CD4-positive, alpha-beta T cell (primary cell): ENCODE data around the gene CINP. TPM values are rescaled to one million over a fixed set of nuclear protein-coding genes. Genes with fewer than 3 reads are reported as not detected.

ENCODE experiments used
- ATAC-seq: fragments of 200-7000 bp; cut with Tn5 transposase; one replicate; pipeline ENCODE4 v1.10.0; 2022; ENCODE audit warnings: mild to moderate bottlenecking; ENCODE audit not compliant: poor library complexity
- CTCF ChIA-PET: fragments of 350-600 bp; sonication (Branson Sonifier 250); formaldehyde crosslinking; loops from one replicate; lab custom pipeline; 2021; ENCODE audit warnings: antibody characterized with exemption, inconsistent platforms; lab: Charles Lee
- POLR2A ChIA-PET: fragments of 350-600 bp; sonication (Branson Sonifier 250); formaldehyde crosslinking; loops from one replicate; lab custom pipeline; 2021; ENCODE audit warnings: antibody characterized with exemption, inconsistent platforms; lab: Charles Lee
- DNase-seq, 14 experiments: peaks; one replicate each; pipeline ENCODE4 v3.0.0-alpha.2; 2013 to 2020; ENCODE audit warnings: mixed read lengths in 2 of 14
- H3K27ac ChIP-seq, 2 donors: one replicate each; pipeline versions ENCODE4 v1.5.1 to v1.7.0; 2013; ENCODE audit warnings: low read length in 2 of 2, low read depth in 1 of 2, mild to moderate bottlenecking in 1 of 2
- H3K27me3 ChIP-seq, 2 experiments: 1 replicate in 1 of 2; 2 replicates in 1 of 2; pipeline versions ENCODE4 v1.6.1 to v1.7.0; 2013; ENCODE audit warnings: low read length in 2 of 2, control low read depth in 1 of 2, mild to moderate bottlenecking in 1 of 2, moderate library complexity in 1 of 2; ENCODE audit not compliant: insufficient read depth in 2 of 2, control insufficient read depth in 1 of 2
- H3K36me3 ChIP-seq: one replicate; pipeline ENCODE4 v1.6.1; 2013; ENCODE audit warnings: low read length, control low read depth; ENCODE audit not compliant: insufficient read depth
- H3K4me1 ChIP-seq: one replicate; pipeline ENCODE4 v1.6.1; 2013; ENCODE audit warnings: low read length, control low read depth; ENCODE audit not compliant: insufficient read depth
- H3K4me3 ChIP-seq: one replicate; pipeline ENCODE4 v1.5.1; 2013; ENCODE audit warnings: mild to moderate bottlenecking, low read length, moderate library complexity
- H3K9me3 ChIP-seq, 2 experiments: 1 replicate in 1 of 2; 2 replicates in 1 of 2; pipeline versions ENCODE4 v1.6.1 to v1.7.0; 2013; ENCODE audit warnings: low read length in 2 of 2, mild to moderate bottlenecking in 2 of 2, control low read depth in 1 of 2, moderate library complexity in 1 of 2; ENCODE audit not compliant: control insufficient read depth in 1 of 2, insufficient read depth in 1 of 2
- H3K27ac Mint-ChIP-seq: one replicate; pipeline ENCODE4 v1.8.0; 2020; ENCODE audit warnings: mixed read lengths
- H3K27me3 Mint-ChIP-seq: one replicate; pipeline ENCODE4 v1.8.0; 2021; ENCODE audit warnings: mixed read lengths
- H3K36me3 Mint-ChIP-seq: one replicate; pipeline ENCODE4 v1.8.0; 2021; ENCODE audit warnings: low read depth, mixed read lengths
- H3K4me1 Mint-ChIP-seq: one replicate; pipeline ENCODE4 v1.8.0; 2021; ENCODE audit warnings: low read depth, mixed read lengths
- H3K4me3 Mint-ChIP-seq: one replicate; pipeline ENCODE4 v1.8.0; 2020; ENCODE audit warnings: mild to moderate bottlenecking, mixed read lengths
- H3K9me3 Mint-ChIP-seq: one replicate; pipeline ENCODE4 v1.8.0; 2020; ENCODE audit warnings: mixed read lengths
- intact Hi-C, 2 experiments: fragments of 100-400 bp; cut with DNase I in 1 of 2; cut with micrococcal nuclease in 1 of 2; formaldehyde crosslinking; loops; one replicate each; pipeline versions ENCODE4 v1.15.1 to v1.9.0; 2023 to 2025; cut with DNase I, micrococcal nuclease
- total RNA-seq, 174 experiments: library from RNA in 2 of 174; stranded (reverse) in 2 of 174; gene quantifications; one replicate each; pipeline ENCODE4 v1.2.3 and lab custom pipeline; 2021 to 2026
- TF ChIP-seq, protein P1 (sequence below): fragments of 200-600 bp; IDR thresholded peaks from one replicate; pipeline ENCODE4 v1.8.0; 2022; ENCODE audit warnings: antibody characterized with exemption, mild to moderate bottlenecking

CINP gene
- total RNA-seq, 2 experiments from 2014 or later: 12.6 to 14.5 TPM

DNA sequence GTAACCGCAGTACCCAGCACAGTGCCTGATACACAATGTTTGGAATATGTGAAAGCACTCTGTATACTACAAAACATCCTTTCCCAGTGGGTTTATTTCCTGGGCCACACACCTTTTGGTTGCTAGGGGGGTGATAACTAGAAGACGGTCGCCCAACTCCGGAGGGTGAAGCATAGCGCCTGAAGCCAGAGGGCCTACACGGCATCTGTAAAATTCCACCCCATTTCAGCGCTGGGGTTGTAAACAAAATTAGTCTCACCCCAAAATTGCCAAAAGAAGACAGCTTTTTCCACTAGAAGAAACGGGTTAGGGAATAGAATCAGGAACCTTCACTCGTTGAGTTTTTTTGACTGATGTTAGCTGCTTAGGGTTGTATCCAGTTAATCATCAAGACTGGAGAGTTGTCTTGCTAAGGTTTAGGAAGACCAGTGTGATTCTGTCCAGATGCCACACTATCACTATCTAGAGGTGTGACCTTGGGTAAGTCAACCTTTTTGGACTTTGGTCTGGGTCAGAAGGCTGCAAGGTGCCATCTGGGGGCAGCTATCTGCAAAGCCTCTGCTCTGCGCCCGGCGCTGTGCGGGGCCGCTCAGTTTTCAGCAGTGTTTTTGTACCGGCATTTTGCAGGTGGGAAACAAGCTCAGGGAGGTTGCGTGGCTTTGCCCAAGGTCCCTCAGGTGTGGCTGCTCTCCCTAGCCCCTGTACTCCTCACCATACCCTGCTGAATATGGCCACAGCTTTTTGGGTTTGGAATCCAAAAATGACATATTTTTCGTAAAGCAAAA lies 41.8 kb downstream of the CINP start:
- peaks cover 47% of the 10 kb centered on the region for H3K4me1 Mint-ChIP-seq
- peaks cover 33% of the 10 kb centered on the region for H3K36me3 Mint-ChIP-seq
- TF ChIP-seq, protein P1, sequence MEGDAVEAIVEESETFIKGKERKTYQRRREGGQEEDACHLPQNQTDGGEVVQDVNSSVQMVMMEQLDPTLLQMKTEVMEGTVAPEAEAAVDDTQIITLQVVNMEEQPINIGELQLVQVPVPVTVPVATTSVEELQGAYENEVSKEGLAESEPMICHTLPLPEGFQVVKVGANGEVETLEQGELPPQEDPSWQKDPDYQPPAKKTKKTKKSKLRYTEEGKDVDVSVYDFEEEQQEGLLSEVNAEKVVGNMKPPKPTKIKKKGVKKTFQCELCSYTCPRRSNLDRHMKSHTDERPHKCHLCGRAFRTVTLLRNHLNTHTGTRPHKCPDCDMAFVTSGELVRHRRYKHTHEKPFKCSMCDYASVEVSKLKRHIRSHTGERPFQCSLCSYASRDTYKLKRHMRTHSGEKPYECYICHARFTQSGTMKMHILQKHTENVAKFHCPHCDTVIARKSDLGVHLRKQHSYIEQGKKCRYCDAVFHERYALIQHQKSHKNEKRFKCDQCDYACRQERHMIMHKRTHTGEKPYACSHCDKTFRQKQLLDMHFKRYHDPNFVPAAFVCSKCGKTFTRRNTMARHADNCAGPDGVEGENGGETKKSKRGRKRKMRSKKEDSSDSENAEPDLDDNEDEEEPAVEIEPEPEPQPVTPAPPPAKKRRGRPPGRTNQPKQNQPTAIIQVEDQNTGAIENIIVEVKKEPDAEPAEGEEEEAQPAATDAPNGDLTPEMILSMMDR: no peak
- peaks cover 11% of the 10 kb centered on the region for H3K27me3 Mint-ChIP-seq
- peak overlapping the region; percentile 100 for H3K27ac Mint-ChIP-seq
- Histone ChIP-seq H3K4me1 (peaks cover 49% of the 10 kb centered on the region), H3K4me3 (peak overlapping the region; percentile 77), H3K27ac (peak overlapping the region; percentile 72 to 76), H3K9me3 (no peaks in the 10 kb centered on the region), H3K27me3 (no peaks in the 10 kb centered on the region), H3K36me3 (no peaks in the 10 kb centered on the region)
- ATAC-seq: no peak
- H3K4me3 Mint-ChIP-seq: peak overlapping the region; percentile 96
- CTCF ChIA-PET: interaction anchor here (1.1 to 1.4 kb wide), 2 partner anchors 26 to 613 kb away, joined by 3 to 5 read pairs; no protein-coding TSS in a partner anchor
- intact Hi-C loops: loop anchor here in 1 of 2 experiments (5.0 kb wide), 1 partner anchor 271 kb away; the partner anchor contains the start of gene RCOR1
- no peaks in the 10 kb centered on the region for H3K9me3 Mint-ChIP-seq
- DNase-seq: no peak
- POLR2A ChIA-PET: interaction anchor here (0.7 to 3.3 kb wide), 4 partner anchors 11 to 231 kb away, joined by 3 to 17 read pairs (median 6); partner anchors contain the start of genes CINP, MOK and TECPR2

DNA sequence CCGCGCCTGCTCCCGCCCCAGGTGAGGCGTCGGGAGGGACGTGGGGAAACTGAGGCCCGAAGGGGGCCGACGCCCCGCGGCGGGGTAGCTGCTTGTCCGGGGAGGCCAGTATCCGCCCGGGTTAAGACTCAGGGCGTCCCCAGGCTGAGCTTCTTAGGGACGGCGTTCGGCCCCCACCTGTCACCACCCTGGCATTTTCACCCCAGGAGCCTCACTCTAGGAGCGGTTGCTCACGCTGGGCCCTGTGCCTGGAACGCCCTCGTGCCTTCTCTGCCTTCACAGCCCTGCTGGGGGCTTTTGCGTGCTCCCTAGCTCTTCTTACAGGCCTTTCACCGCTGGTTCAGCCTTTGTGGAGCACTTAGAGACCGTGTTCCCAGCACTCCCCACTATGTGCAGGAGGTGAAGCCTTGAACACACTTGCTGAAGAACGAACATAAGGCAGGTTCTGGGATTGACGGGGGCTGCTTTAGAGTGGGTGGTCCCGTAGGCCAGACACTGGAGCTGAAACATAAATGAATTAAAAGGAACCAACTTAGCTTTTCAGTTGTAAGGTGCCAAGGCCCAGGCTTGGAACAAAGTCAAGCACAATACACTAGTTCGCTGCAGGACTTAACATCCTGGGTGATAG lies 42.5 kb downstream of the CINP start:
- peak overlapping the region; percentile 100 for H3K27ac Mint-ChIP-seq
- TF ChIP-seq, protein P1: no peak
- Histone ChIP-seq H3K27ac (peak overlapping the region; percentile 72 to 76), H3K4me1 (peaks cover 50% of the 10 kb centered on the region), H3K36me3 (no peaks in the 10 kb centered on the region), H3K27me3 (no peaks in the 10 kb centered on the region), H3K9me3 (no peaks in the 10 kb centered on the region), H3K4me3 (peak overlapping the region; percentile 77)
- H3K36me3 Mint-ChIP-seq: peaks cover 29% of the 10 kb centered on the region
- intact Hi-C loops: loop anchor here in 1 of 2 experiments (5.0 kb wide), 1 partner anchor 272 kb away; the partner anchor contains the start of gene RCOR1
- peaks cover 47% of the 10 kb centered on the region for H3K4me1 Mint-ChIP-seq
- peak; percentile 33 for ATAC-seq
- peaks cover 11% of the 10 kb centered on the region for H3K27me3 Mint-ChIP-seq
- peak overlapping the region; percentile 96 for H3K4me3 Mint-ChIP-seq
- CTCF ChIA-PET: interaction anchor here (1.4 kb wide), 1 partner anchor 613 kb away, joined by 5 read pairs; no protein-coding TSS in a partner anchor
- POLR2A ChIA-PET: interaction anchor here (0.7 to 3.3 kb wide), 6 partner anchors 11 to 231 kb away, joined by 3 to 17 read pairs (median 3); partner anchors contain the start of genes CINP, MOK and TECPR2
- peak in 13 of 14 experiments; percentile 20 to 80 (median 35) for DNase-seq
- H3K9me3 Mint-ChIP-seq: no peaks in the 10 kb centered on the region

DNA sequence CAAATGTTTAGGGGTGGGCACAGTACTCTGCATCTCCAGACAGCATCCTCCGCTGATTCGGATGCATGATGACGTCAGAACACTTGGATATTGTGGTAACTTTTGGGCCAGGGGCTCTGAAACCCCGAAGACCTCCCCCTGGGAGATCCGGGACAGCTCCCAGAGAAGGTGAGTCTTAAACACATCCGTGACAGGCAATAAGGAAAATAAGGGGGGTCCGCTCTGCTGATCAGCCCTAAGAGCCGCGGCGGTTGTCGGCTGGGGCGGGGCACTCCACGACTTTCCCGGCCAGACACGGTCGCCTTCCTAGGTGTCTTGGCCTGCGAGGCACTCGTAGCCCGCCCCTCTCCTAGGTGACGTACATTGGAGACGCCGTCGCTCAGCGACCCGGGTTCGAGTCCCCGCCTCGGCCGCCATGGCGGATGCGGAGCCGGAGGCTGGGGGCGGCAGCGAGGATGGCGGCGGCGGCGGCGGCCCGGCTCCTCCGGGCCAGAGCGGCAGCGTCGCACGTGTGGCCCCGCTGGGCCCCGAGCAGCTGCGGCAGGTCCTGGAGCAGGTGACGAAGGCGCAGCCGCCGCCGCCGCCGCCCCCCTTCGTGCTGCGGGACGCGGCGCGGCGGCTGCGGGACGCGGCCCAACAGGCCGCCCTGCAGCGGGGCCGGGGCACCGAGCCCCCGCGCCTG lies 43.2 kb downstream of the CINP start, which contains the start of gene ZNF839:
TSS of gene ZNF839 (plus strand) at position 396 of the 682 bp plus-strand sequence. CDS start at position 416, 20 bp downstream.
- Histone ChIP-seq H3K27ac (peak within 1 kb of the TSS; percentile 90 to 96), H3K27me3 (no peaks in the 10 kb centered on the region), H3K36me3 (no peaks in the 10 kb centered on the region), H3K9me3 (no peaks in the 10 kb centered on the region), H3K4me1 (peaks cover 56% of the 10 kb centered on the region), H3K4me3 (peak within 1 kb of the TSS; percentile 96)
- Mint-ChIP-seq H3K27me3 (peaks cover 11% of the 10 kb centered on the region), H3K36me3 (peaks cover 31% of the 10 kb centered on the region), H3K9me3 (no peaks in the 10 kb centered on the region), H3K4me3 (peak within 1 kb of the TSS; percentile 100), H3K27ac (peak within 1 kb of the TSS; percentile 100), H3K4me1 (peaks cover 54% of the 10 kb centered on the region)
- ChIA-PET POLR2A (interaction anchor here (1.0 to 3.3 kb wide), 5 partner anchors 14 to 43 kb away, joined by 3 to 17 read pairs (median 4); partner anchors contain the start of genes CINP, MOK and TECPR2), CTCF (interaction anchor here (1.4 kb wide), 1 partner anchor 612 kb away, joined by 5 read pairs; no protein-coding TSS in a partner anchor)
- TF ChIP-seq, protein P1: no peak
- DNase-seq: peak; percentile 89 to 95 (median 93)
- peak; percentile 71 for ATAC-seq
- intact Hi-C loops: loop anchor here (2.0 to 10.0 kb wide), 6 partner anchors 15 to 557 kb away; partner anchors contain the start of genes CINP (in 1 of the 2), MOK (in 1 of the 2), PPP2R5C (in 1 of the 2) and RCOR1 (in 1 of the 2)
